GM13976 (cell line): ENCODE results near the gene ZNF90.
"Not testable (repeated sequence)": the region's sequence is repeated elsewhere in the genome, so short reads cannot be mapped to it uniquely, and the experiment has no call there.

Experiments
- DNase-seq: peaks from one replicate; pipeline ENCODE4 v3.0.0; 2012; ENCODE audit warnings: low spot score
- in situ Hi-C: fragments of 300-500 bp; cut with MboI; formaldehyde crosslinking; loops from one replicate; pipeline ENCODE4 v1.12.0; 2022; ENCODE audit warnings: low sequenced_read_pairs, mixed read lengths, inconsistent platforms; ENCODE audit not compliant: unreplicated experiment
- TF ChIP-seq, protein P1 (sequence below): IDR thresholded peaks from 2 replicates; pipeline ENCODE4 v1.5.1; 2012; ENCODE audit warnings: borderline replicate concordance, mild to moderate bottlenecking; ENCODE audit not compliant: insufficient read depth; ENCODE audit errors: extremely low read depth, missing control alignments, control extremely low read depth

Gene ZNF90

DNA sequence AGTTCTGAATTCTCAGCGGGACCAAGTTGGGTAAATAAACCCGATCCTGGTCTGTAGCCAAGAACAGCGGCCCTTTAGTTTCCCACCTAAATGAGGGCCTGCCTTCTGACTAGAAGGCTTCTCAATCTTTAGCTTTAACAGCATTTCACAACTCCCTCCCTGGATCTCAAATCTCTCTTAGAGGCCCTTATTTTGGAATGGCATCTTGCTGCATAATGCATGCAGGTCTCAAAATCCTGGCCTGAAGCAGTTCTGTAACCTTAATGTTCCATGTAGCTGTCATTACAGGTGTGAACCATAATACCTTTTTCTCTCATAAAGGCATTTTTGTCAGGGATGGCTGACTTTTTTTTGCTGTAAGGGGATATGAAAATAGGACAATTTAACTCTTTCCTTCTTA is 29.5 kb downstream of the ZNF90 start:
- DNase-seq: no peak
- in situ Hi-C loops: no loop called here
- TF ChIP-seq, protein P1, sequence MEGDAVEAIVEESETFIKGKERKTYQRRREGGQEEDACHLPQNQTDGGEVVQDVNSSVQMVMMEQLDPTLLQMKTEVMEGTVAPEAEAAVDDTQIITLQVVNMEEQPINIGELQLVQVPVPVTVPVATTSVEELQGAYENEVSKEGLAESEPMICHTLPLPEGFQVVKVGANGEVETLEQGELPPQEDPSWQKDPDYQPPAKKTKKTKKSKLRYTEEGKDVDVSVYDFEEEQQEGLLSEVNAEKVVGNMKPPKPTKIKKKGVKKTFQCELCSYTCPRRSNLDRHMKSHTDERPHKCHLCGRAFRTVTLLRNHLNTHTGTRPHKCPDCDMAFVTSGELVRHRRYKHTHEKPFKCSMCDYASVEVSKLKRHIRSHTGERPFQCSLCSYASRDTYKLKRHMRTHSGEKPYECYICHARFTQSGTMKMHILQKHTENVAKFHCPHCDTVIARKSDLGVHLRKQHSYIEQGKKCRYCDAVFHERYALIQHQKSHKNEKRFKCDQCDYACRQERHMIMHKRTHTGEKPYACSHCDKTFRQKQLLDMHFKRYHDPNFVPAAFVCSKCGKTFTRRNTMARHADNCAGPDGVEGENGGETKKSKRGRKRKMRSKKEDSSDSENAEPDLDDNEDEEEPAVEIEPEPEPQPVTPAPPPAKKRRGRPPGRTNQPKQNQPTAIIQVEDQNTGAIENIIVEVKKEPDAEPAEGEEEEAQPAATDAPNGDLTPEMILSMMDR: no peak

DNA sequence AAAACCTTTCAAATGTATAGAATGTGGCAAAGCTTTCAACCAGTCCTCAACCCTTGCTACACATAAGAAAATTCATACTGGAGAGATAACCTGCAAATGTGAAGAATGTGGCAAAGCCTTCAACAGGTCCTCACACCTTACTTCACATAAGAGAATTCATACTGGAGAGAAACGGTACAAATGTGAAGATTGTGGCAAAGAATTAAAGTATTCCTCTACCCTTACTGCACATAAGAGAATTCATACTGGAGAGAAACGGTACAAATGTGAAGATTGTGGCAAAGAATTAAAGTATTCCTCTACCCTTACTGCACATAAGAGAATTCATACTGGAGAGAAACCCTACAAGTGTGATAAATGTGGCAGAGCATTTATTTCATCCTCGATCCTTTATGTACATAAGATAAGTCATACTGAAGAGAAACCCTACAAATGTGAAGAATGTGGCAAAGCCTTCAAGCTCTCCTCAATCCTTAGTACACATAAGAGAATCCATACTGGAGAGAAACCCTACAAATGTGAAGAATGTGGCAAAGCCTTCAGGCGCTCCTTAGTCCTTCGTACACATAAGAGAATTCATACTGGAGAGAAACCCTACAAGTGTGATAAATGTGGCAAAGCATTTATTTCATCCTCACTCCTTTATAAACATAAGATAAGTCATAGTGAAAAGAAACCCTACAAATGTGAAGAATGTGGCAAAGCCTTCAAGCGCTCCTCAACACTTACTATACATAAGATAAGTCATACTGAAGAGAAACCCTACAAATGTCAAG is 40.5 kb downstream of the ZNF90 start:
- DNase-seq, in situ Hi-C loops: not testable (repeated sequence)

DNA sequence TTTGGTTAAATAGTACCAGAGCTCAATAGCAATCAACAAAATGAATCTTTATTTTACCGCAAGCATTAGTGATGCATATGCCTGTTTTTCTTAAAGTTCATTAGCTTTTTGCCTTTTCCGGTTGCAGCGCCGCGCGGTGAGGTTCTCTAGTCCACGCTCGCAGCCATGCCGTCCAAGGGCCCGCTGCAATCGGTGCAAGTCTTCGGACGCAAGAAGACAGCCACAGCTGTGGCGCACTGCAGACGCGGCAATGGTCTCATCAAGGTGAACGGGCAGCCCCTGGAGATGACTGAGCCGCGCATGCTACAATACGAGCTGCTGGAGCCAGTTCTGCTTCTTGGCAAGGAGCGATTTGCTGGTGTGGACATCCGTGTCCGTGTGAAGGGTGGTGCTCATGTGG is 47.1 kb downstream of the ZNF90 start:
- in situ Hi-C loops: no loop called here
- no peak for DNase-seq
- TF ChIP-seq, protein P1: no peak

DNA sequence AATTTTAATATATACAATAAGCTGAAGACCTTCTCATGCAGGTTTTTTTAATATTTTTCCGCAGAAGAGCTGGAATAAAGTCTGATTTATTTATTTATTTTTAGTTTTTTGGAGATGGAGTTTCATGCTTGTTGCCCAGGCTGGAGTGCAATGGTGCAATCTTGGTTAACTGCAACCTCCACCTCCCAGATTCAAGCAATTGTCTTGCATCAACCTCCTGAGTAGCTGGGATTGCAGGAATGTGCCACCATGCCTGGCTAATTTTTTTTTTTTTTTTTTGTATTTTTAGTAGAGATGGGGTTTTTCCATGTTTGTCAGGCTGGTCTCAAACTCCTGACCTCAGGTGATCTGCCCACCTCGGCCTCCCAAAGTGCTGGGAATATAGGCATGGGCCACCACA is 55.1 kb downstream of the ZNF90 start:
- not testable (repeated sequence) for DNase-seq

DNA sequence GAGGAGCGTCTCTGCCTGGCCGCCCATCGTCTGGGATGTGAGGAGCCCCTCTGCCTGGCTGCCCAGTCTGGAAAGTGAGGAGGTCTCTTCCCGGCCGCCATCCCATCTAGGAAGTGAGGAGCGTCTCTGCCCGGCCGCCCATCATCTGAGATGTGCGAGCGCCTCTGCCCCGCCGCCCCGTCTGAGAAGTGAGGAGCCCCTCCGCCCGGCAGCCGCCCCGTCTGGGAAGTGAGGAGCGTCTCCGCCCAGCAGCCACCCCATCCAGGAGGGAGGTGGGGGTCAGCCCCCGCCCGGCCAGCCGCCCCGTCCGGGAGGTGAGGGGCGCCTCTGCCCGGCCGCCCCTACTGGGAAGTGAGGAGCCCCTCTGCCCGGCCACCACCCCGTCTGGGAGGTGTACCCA is 59.9 kb downstream of the ZNF90 start:
- DNase-seq, in situ Hi-C loops: not testable (repeated sequence)

More for the DNA sequence above, 55.1 kb downstream of the ZNF90 start:
- in situ Hi-C loops: not testable (repeated sequence)

DNA sequence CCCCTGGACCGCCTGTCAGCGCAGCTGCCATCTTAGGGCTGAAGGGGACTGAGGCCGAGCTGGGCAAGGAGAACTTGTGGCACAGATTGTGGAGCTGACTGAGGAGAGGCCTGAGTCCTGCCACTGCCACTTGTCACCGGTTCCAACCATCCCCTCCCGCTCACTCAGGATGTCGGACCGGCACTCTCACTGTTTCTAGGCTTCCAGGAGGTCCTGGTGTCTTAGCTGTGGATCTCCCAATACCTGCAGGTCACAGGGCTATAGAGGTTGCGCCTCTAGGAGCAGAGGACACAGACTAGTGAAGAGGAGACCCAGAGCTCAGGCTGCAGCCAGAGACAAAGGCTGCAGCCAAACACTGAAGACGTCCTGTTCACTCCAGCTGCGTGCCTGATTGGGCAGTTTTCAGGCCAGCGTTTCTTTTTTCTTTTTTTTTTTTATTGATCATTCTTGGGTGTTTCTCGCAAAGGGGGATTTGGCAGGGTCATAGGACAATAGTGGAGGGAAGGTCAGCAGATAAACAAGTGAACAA is 73.9 kb downstream of the ZNF90 start:
- in situ Hi-C loops: no loop called here
- TF ChIP-seq, protein P1: no peak
- no peak for DNase-seq

DNA sequence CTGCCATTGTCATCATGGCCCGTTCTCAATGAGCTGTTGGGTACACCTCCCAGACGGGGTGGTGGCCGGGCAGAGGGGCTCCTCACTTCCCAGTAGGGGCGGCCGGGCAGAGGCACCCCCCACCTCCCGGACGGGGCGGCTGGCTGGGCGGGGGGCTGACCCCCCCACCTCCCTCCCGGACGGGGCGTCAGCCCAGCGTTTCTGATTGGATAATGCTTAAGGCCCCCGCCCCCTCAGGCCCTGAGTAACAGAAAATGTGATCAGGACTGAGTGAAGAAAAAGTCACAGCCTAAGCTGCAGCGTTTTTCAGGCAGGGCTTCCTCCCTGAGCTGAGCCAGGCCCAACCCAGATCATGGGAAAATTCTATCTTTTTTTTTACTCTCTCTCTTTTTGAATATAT is 74.7 kb downstream of the ZNF90 start:
- DNase-seq, in situ Hi-C loops: not testable (repeated sequence)

DNA sequence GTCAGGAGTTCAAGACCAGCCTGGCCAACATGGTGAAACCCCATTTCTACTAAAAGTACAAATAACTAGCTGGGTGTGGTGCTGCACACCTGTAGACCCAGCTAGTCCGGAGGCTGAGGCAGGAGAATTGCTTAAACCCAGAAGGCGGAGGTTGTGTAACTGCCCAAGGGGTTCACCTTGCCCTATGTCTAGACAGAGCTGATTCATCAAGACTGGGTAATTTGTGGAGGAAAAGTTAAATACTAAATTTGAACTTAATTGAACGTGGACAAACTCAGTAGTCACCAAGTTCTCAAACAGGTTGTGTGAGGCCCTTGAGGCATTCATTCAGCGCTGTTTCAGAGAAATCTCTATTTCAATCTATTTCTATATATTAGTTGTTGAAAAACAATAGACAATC is 75.5 kb downstream of the ZNF90 start:
- TF ChIP-seq, protein P1: no peak
- in situ Hi-C loops: no loop called here
- DNase-seq: no peak

DNA sequence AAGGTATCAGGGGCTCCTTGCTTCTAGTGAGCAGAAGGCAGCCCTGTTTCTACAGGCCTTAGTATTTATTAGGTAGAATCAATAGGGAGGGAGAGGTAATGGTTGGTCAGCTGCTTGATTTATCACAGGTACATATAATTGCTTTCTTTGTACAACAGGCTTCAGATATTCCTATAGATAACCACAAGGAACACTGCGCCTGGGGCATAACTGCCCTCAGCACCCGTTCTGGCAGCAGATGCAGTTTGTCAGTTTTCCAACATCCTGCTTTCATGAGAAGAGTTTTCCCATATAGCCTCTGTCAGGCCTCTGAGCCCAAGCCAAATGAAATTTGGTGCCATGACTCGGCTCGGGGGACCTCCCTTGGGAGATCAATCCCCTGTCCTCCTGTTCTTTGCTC is 76.8 kb downstream of the ZNF90 start:
- in situ Hi-C loops: no loop called here
- TF ChIP-seq, protein P1: no peak
- no peak for DNase-seq
